B cell (primary cell): Measurements from ENCODE around the gene XXYLT1. TPM values are rescaled to one million over a fixed set of nuclear protein-coding genes. Genes with fewer than 3 reads are reported as not detected.

ENCODE experiments used
- ATAC-seq: fragments of 200-7000 bp; cut with Tn5 transposase; one replicate; pipeline ENCODE4 v1.10.0; 2021; ENCODE audit warnings: low read depth, mild to moderate bottlenecking, moderate number of reproducible peaks, moderate library complexity
- CTCF ChIA-PET: fragments of 350-600 bp; sonication (Branson Sonifier 250); formaldehyde crosslinking; loops from one replicate; lab custom pipeline; 2021; ENCODE audit warnings: antibody characterized with exemption, inconsistent platforms; lab: Charles Lee
- POLR2A ChIA-PET: fragments of 350-600 bp; sonication (Branson Sonifier 250); formaldehyde crosslinking; loops from one replicate; lab custom pipeline; 2021; ENCODE audit warnings: antibody characterized with exemption; lab: Charles Lee
- DNase-seq: peaks from one replicate; pipeline ENCODE4 v3.0.0; 2013
- H2AFZ ChIP-seq: 2 replicates; pipeline ENCODE4 v1.6.1; 2012; ENCODE audit warnings: mild to moderate bottlenecking, low read depth, low read length; ENCODE audit not compliant: insufficient read depth, poor library complexity, severe bottlenecking
- H3K27ac ChIP-seq, 2 donors: 1 replicate in 1 of 2; 2 replicates in 1 of 2; pipeline ENCODE4 v1.5.1; 2012 to 2013; ENCODE audit warnings: low read length in 2 of 2, mild to moderate bottlenecking in 2 of 2, moderate library complexity in 1 of 2
- H3K27me3 ChIP-seq, 4 experiments: fragments of 200-600 bp in 1 of 4; sonication (generic) in 1 of 4; replicated peaks in 1 of 4; 1 replicate in 2 of 4; 2 replicates in 2 of 4; pipeline versions ENCODE4 v1.6.1 to v1.7.0; 2013 to 2016; ENCODE audit warnings: low read length in 3 of 4, mild to moderate bottlenecking in 2 of 4, mixed read lengths in 1 of 4, moderate library complexity in 1 of 4; ENCODE audit not compliant: insufficient read depth in 4 of 4, control insufficient read depth in 3 of 4; ENCODE audit errors: control extremely low read depth in 1 of 4
- H3K36me3 ChIP-seq, 2 experiments: replicated peaks in 1 of 2; 1 replicate in 1 of 2; 2 replicates in 1 of 2; pipeline versions ENCODE4 v1.6.1 to v1.7.1; 2013; ENCODE audit warnings: low read length in 1 of 2; ENCODE audit not compliant: insufficient read depth in 2 of 2, control insufficient read depth in 1 of 2; ENCODE audit errors: control extremely low read depth in 1 of 2, extremely low read depth in 1 of 2
- H3K4me1 ChIP-seq, 2 donors: fragments of 200-600 bp in 1 of 2; sonication (generic) in 1 of 2; 1 replicate in 1 of 2; 2 replicates in 1 of 2; pipeline versions ENCODE4 v1.5.1 to v1.6.1; 2013 to 2017; ENCODE audit warnings: low read length in 2 of 2; ENCODE audit not compliant: control insufficient read depth in 2 of 2, insufficient read depth in 2 of 2
- H3K4me2 ChIP-seq: replicated peaks from 2 replicates; pipeline ENCODE3; 2012; ENCODE audit warnings: mild to moderate bottlenecking, low read depth, low read length; ENCODE audit not compliant: poor library complexity, severe bottlenecking
- H3K4me3 ChIP-seq, 5 experiments: fragments of 200-600 bp in 1 of 5; sonication (generic) in 1 of 5; 1 replicate in 3 of 5; 2 replicates in 2 of 5; pipeline versions ENCODE4 v1.5.1 to v1.7.0; 2011 to 2016; ENCODE audit warnings: low read length in 4 of 5, mild to moderate bottlenecking in 4 of 5, low read depth in 2 of 5, control low read depth in 1 of 5, moderate library complexity in 1 of 5; ENCODE audit not compliant: insufficient read depth in 1 of 5; ENCODE audit errors: control extremely low read depth in 1 of 5, extremely low read depth in 1 of 5
- H3K79me2 ChIP-seq: fragments of 200-600 bp; sonication (generic); one replicate; pipeline ENCODE4 v1.6.0; 2016; ENCODE audit warnings: low read length; ENCODE audit not compliant: control insufficient read depth, insufficient read depth
- H3K9ac ChIP-seq: fragments of 200-600 bp; sonication (generic); 2 replicates; pipeline ENCODE4 v1.6.1; 2017; ENCODE audit warnings: mild to moderate bottlenecking, low read length, moderate library complexity
- H3K9me3 ChIP-seq, 3 donors: one replicate each; pipeline versions ENCODE4 v1.6.1 to v1.7.1; 2013; ENCODE audit warnings: low read length in 2 of 3; ENCODE audit not compliant: control insufficient read depth in 2 of 3, insufficient read depth in 1 of 3; ENCODE audit errors: control extremely low read depth in 1 of 3
- H4K20me1 ChIP-seq: 2 replicates; pipeline ENCODE4 v1.6.0; 2012; ENCODE audit warnings: mild to moderate bottlenecking, low read length; ENCODE audit not compliant: insufficient read depth, control insufficient read depth, poor library complexity, severe bottlenecking
- H3K27ac Mint-ChIP-seq: one replicate; pipeline ENCODE4 v1.8.0; 2021; ENCODE audit warnings: mixed read lengths
- H3K27me3 Mint-ChIP-seq: one replicate; pipeline ENCODE4 v1.8.0; 2021; ENCODE audit warnings: mixed read lengths
- H3K4me1 Mint-ChIP-seq: one replicate; pipeline ENCODE4 v1.8.0; 2021; ENCODE audit warnings: mixed read lengths
- H3K4me3 Mint-ChIP-seq: one replicate; pipeline ENCODE4 v1.8.0; 2021; ENCODE audit warnings: mixed read lengths
- H3K9me3 Mint-ChIP-seq: one replicate; pipeline ENCODE4 v1.8.0; 2022; ENCODE audit warnings: mixed read lengths; ENCODE audit not compliant: insufficient read depth
- EZH2 ChIP-seq: IDR thresholded peaks from 2 replicates; pipeline ENCODE4 v1.6.1; 2012; ENCODE audit warnings: borderline replicate concordance, low read depth, mild to moderate bottlenecking, moderate library complexity, low read length; ENCODE audit not compliant: insufficient read depth, poor library complexity, severe bottlenecking
- WGBS: methylation state at CpG from one replicate; pipeline ENCODE4 v1.1.5; 2013; ENCODE audit warnings: missing lambda C conversion rate; ENCODE audit not compliant: insufficient coverage; 5-methylcytosine and 5-hydroxymethylcytosine counted together
- intact Hi-C: fragments of 100-400 bp; cut with micrococcal nuclease; formaldehyde crosslinking; loops from one replicate; pipeline ENCODE4 v1.10.0; 2022
- polyA plus RNA-seq: library from polyadenylated mRNA; depleted of rRNA; stranded (reverse); fragments of >200 nt; gene quantifications from 2 replicates; pipeline ENCODE4 v1.2.3, GENCODE V29; 2012
- total RNA-seq, 2 donors: library from RNA; stranded (reverse); fragments of 120-200 nt in 1 of 2; gene quantifications; 1 replicate in 1 of 2; 2 replicates in 1 of 2; pipeline versions ENCODE4 v1.2.3 to v1.2.4, GENCODE V29; 2013 to 2022
- TF ChIP-seq, protein P1 (sequence below): fragments of 200-600 bp; IDR thresholded peaks from one replicate; pipeline ENCODE4 v1.8.0; 2022; ENCODE audit warnings: antibody characterized with exemption, mild to moderate bottlenecking

XXYLT1 gene
- total and polyA plus RNA-seq, 2 donors (not counting 1 experiment from before 2014, with no cell fraction given): 2.6 to 11.2 TPM

DNA sequence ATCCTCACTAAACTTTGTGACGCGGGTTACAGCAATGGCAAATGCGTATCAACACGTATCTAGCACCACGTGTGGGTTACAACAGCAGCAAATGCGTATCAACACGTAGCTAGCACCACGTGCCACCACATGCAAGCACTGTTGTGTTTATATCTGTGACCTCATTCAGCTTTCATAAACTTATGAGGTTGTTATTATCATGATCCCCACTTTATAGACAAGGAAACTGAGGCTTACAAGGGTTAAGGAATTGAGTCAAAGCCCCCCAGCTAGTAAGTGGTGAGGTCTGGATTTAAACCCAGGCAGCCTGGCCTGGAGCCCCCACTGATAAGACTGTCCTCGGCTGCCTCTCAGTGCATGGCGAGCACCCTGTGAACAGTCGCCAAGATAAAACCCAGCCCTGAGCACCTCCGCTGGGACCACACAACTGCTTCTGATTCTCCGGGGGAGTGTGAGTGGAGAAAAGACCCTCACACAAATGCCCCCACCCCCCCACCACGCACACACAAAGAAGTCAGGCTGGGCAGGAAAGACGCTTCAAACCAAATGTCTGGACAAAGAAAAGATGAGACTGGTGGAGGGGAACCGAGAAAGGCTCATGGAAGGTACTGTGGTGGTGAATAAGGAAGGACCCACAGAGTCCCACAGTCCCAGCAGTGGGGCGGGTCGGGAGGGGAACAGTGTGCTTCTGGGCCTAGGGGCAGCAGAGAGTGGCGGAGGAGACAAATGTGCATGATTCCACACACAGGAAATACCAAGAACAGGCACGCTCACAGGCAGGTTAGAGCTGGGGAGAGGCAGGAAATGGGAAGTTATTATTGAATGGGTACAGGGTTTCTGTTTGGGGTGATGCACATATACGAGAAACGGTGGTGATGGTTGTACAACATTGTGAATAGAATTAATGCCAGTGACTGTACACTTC, 173.4 kb downstream of the XXYLT1 start:
- H3K4me1 Mint-ChIP-seq: peaks cover 81% of the 10 kb centered on the region
- Histone ChIP-seq H3K27ac (no peak overlapping the region), H3K4me2 (peak overlapping the region; percentile 21), H3K9me3 (peaks cover 0 to 4% (median 0%) of the 10 kb centered on the region in 3 donors), H2AFZ (no peak overlapping the region), H3K27me3 (no peaks in the 10 kb centered on the region), H3K79me2 (no peaks in the 10 kb centered on the region), H3K4me3 (no peak overlapping the region), H3K36me3 (no peaks in the 10 kb centered on the region), H3K4me1 (peaks cover 71 to 75% of the 10 kb centered on the region in 2 donors), H4K20me1 (no peaks in the 10 kb centered on the region), H3K9ac (no peak overlapping the region)
- WGBS: 72% methylated on average over 15 of the region's 22 CpGs
- DNase-seq: no peak
- peak overlapping the region; percentile 9 for H3K4me3 Mint-ChIP-seq
- H3K27ac Mint-ChIP-seq: peak overlapping the region; percentile 77
- no peaks in the 10 kb centered on the region for H3K9me3 Mint-ChIP-seq
- no peak for TF ChIP-seq EZH2
- TF ChIP-seq, protein P1, sequence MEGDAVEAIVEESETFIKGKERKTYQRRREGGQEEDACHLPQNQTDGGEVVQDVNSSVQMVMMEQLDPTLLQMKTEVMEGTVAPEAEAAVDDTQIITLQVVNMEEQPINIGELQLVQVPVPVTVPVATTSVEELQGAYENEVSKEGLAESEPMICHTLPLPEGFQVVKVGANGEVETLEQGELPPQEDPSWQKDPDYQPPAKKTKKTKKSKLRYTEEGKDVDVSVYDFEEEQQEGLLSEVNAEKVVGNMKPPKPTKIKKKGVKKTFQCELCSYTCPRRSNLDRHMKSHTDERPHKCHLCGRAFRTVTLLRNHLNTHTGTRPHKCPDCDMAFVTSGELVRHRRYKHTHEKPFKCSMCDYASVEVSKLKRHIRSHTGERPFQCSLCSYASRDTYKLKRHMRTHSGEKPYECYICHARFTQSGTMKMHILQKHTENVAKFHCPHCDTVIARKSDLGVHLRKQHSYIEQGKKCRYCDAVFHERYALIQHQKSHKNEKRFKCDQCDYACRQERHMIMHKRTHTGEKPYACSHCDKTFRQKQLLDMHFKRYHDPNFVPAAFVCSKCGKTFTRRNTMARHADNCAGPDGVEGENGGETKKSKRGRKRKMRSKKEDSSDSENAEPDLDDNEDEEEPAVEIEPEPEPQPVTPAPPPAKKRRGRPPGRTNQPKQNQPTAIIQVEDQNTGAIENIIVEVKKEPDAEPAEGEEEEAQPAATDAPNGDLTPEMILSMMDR: no peak
- POLR2A ChIA-PET: interaction anchor here (0.7 kb wide), 1 partner anchor 452 kb away, joined by 7 read pairs; no protein-coding TSS in a partner anchor
- no peak for ATAC-seq
- intact Hi-C loops: loop anchor here (5.0 kb wide), 1 partner anchor 35 kb away; no protein-coding TSS in a partner anchor
- CTCF ChIA-PET: interaction anchor here (0.5 to 7.7 kb wide), 4 partner anchors 60 to 415 kb away, joined by 3 to 38 read pairs (median 4); no protein-coding TSS in a partner anchor
- H3K27me3 Mint-ChIP-seq: no peaks in the 10 kb centered on the region
